ENCODE results near the gene CD74.

Gene CD74

GRCh38 chr5:150394912-150395687 is 17.6 kb downstream of the CD74 start:
- no peak for DNase-seq

- no peak for DNase-seq
These were observed 18.6 kb downstream of the CD74 start for GRCh38 chr5:150394131-150394530.

GRCh38 chr5:150393096-150393645 is 19.5 kb downstream of the CD74 start:
- DNase-seq = no peak

- DNase-seq = no peak
These were observed 20.0 kb downstream of the CD74 start for GRCh38 chr5:150392680-150393079.

GRCh38 chr5:150391986-150392385 is 20.7 kb downstream of the CD74 start:
- no peak for DNase-seq

- no peak for DNase-seq
These were observed 21.5 kb downstream of the CD74 start for GRCh38 chr5:150391064-150391834.

- DNase-seq = no peak
These were observed 23.0 kb downstream of the CD74 start for GRCh38 chr5:150389531-150390266.

GRCh38 chr5:150386024-150386855 is 26.5 kb downstream of the CD74 start:
- no peak for DNase-seq

- no peak for DNase-seq
These were observed 28.0 kb downstream of the CD74 start for GRCh38 chr5:150384701-150385100.

- no peak for DNase-seq
These were observed 34.6 kb downstream of the CD74 start for GRCh38 chr5:150377964-150378694.

- peak; percentile 40 for DNase-seq
These were observed 35.6 kb downstream of the CD74 start for GRCh38 chr5:150376799-150377771.

- DNase-seq = no peak
These were observed 38.1 kb downstream of the CD74 start for GRCh38 chr5:150374651-150375050.

- DNase-seq = no peak
These were observed 40.1 kb downstream of the CD74 start for GRCh38 chr5:150372639-150373038.

- no peak for DNase-seq
These were observed 44.2 kb downstream of the CD74 start for GRCh38 chr5:150368526-150368925.

GRCh38 chr5:150364004-150364403 is 48.7 kb downstream of the CD74 start:
- DNase-seq = no peak

GRCh38 chr5:150363185-150363584 is 49.5 kb downstream of the CD74 start:
- no peak for DNase-seq

GRCh38 chr5:150361301-150361700 is 51.4 kb downstream of the CD74 start:
- DNase-seq = no peak

- no peak for DNase-seq
These were observed 54.2 kb downstream of the CD74 start for GRCh38 chr5:150358261-150359095.

Data from CD4-positive, alpha-beta T cell treated with Interleukin-21 for 1 hour (primary cell).